ENCODE data around the gene CMTM6. TPM values are rescaled to one million over a fixed set of nuclear protein-coding genes. Genes with fewer than 3 reads are reported as not detected.

The CMTM6 gene
- total and polyA plus RNA-seq, 4 donors = 27.1 to 97.4 (median 72.2) TPM

DNA sequence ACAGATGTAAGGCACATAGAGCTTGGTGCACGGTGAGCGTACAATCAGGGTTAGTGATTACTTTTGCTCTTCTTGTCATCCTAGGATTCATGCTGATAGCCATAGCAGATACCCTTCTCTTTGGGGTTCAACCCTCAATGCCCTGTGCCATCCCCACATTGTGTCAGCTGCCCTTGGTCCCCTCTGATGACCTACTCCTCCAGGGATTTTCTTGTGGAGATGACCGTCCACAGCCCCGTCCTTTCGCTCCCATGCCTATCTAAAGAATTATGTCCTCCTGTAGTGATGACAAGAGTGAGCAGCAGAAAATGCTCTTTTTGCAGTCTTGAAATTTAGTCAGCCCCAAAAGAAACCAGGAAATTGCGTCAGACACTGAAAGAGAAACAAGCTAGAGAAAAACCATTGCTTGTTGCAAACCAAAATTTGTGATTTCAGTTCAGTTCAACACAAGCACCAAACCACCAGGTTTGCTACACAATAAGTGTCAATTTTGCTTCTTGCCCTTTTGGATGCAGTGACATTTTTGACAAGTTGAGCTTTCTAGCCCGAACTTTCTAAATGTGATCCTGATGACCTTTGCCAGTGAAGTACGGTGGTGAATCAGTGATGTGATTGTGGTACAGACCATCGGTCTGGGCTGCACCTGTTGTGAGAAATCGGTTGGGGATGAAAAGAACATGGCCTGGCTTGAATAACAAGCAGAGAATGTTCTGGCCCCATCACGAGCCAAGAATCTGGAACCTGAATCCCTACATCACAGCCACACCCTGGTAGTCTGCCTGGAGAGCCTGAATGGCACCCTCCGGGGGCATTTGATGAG, 69.7 kb downstream of the CMTM6 start:
- Histone ChIP-seq H3K36me3 (ENCODE audit: control insufficient read depth in 4 of 4, insufficient read depth in 4 of 4, low read length in 4 of 4) (no peaks in the 10 kb centered on the region), H3K9ac (ENCODE audit: insufficient read depth in 1 of 2, low read length in 2 of 2) (no peak overlapping the region), H3K27me3 (ENCODE audit: control insufficient read depth in 3 of 3, insufficient read depth in 3 of 3, low read length in 2 of 3) (no peaks in the 10 kb centered on the region), H3K4me1 (ENCODE audit: control insufficient read depth in 5 of 5, insufficient read depth in 5 of 5, low read length in 5 of 5) (peaks cover 0 to 10% (median 4%) of the 10 kb centered on the region in 5 donors), H3K4me3 (no peak overlapping the region), H3K9me3 (ENCODE audit: control insufficient read depth in 4 of 4, insufficient read depth in 3 of 4, low read length in 3 of 4) (peaks cover 0 to under 1% (median 0%) of the 10 kb centered on the region in 4 donors), H3K27ac (ENCODE audit: low read depth in 1 of 2, low read length in 1 of 2) (peak overlapping the region in 1 of 2 donors; percentile 13)
- WGBS, 2 donors = 72 to 82% methylated on average over 12 of the region's 12 CpGs
- TF ChIP-seq CTCF (IDR thresholded peaks at IDR 0.05; ENCODE audit: control extremely low read depth, extremely low read depth) = no peak
- no peak for ATAC-seq (ENCODE audit: insufficient read depth, low FRiP score)
- DNase-seq = peak in 1 of 3 donors; percentile 28

GRCh38 chr3:32432045-32432710, 70.5 kb downstream of the CMTM6 start:
- H3K9ac ChIP-seq (ENCODE audit: insufficient read depth in 1 of 2, low read length in 2 of 2) = no peak overlapping the region
- peaks cover 0 to 10% (median 4%) of the 10 kb centered on the region in 5 donors for H3K4me1 ChIP-seq (ENCODE audit: control insufficient read depth in 5 of 5, insufficient read depth in 5 of 5, low read length in 5 of 5)
- H3K27me3 ChIP-seq (ENCODE audit: control insufficient read depth in 3 of 3, insufficient read depth in 3 of 3, low read length in 2 of 3) = no peaks in the 10 kb centered on the region
- no peaks in the 10 kb centered on the region for H3K36me3 ChIP-seq (ENCODE audit: control insufficient read depth in 4 of 4, insufficient read depth in 4 of 4, low read length in 4 of 4)
- H3K4me3 ChIP-seq = no peak overlapping the region
- ATAC-seq (ENCODE audit: insufficient read depth, low FRiP score) = no peak
- no peak for TF ChIP-seq CTCF (IDR thresholded peaks at IDR 0.05; ENCODE audit: control extremely low read depth, extremely low read depth)
- 91 to 94% methylated on average over 6 of the region's 6 CpGs for WGBS, 2 donors
- H3K27ac ChIP-seq (ENCODE audit: low read depth in 1 of 2, low read length in 1 of 2) = no peak overlapping the region
- no peak for DNase-seq
- no peaks in the 10 kb centered on the region for H3K9me3 ChIP-seq (ENCODE audit: control insufficient read depth in 4 of 4, insufficient read depth in 3 of 4, low read length in 3 of 4)

GRCh38 chr3:32431481-32431880, 71.2 kb downstream of the CMTM6 start:
- Histone ChIP-seq H3K36me3 (ENCODE audit: control insufficient read depth in 4 of 4, insufficient read depth in 4 of 4, low read length in 4 of 4) (no peaks in the 10 kb centered on the region), H3K4me1 (ENCODE audit: control insufficient read depth in 5 of 5, insufficient read depth in 5 of 5, low read length in 5 of 5) (peaks cover 0 to 10% (median 4%) of the 10 kb centered on the region in 5 donors), H3K9me3 (ENCODE audit: control insufficient read depth in 4 of 4, insufficient read depth in 3 of 4, low read length in 3 of 4) (no peaks in the 10 kb centered on the region), H3K27me3 (ENCODE audit: control insufficient read depth in 3 of 3, insufficient read depth in 3 of 3, low read length in 2 of 3) (no peaks in the 10 kb centered on the region), H3K27ac (ENCODE audit: low read depth in 1 of 2, low read length in 1 of 2) (no peak overlapping the region), H3K9ac (ENCODE audit: insufficient read depth in 1 of 2, low read length in 2 of 2) (no peak overlapping the region), H3K4me3 (no peak overlapping the region)
- 97 to 99% methylated on average over 3 of the region's 3 CpGs for WGBS, 2 donors
- DNase-seq (no peak), ATAC-seq (ENCODE audit: insufficient read depth, low FRiP score) (no peak)
- no peak for TF ChIP-seq CTCF (IDR thresholded peaks at IDR 0.05; ENCODE audit: control extremely low read depth, extremely low read depth)

Small RNA genes within 50 kb of the gene (small RNA-seq; reads per million reads assigned to genes)
- 0.10 reads per million for gene MIR548AY (ENCODE audit: low replicate concordance)

Other genes starting within 250 kb of the CMTM6 start
- 10 to 100 TPM; 41.6 to 46.0 TPM for gene CMTM7, start 111.0 kb downstream of the CMTM6 start, total RNA-seq
- 10 to 100 TPM; 33.1 to 46.8 TPM for gene CMTM7, start 111.0 kb downstream of the CMTM6 start, polyA plus RNA-seq
- gene DYNC1LI1, start 68.0 kb upstream of the CMTM6 start, total RNA-seq = 10 to 100 TPM; 37.6 to 50.7 TPM
- 10 to 100 TPM; 18.3 to 29.5 TPM for gene DYNC1LI1, start 68.0 kb upstream of the CMTM6 start, polyA plus RNA-seq
- 10 to 100 TPM; 29.9 to 57.5 TPM for gene CNOT10, start 182.3 kb upstream of the CMTM6 start, total RNA-seq
- 10 to 100 TPM; 14.1 to 14.4 TPM for gene CNOT10, start 182.3 kb upstream of the CMTM6 start, polyA plus RNA-seq